OCI-LY7 (cell line): ENCODE results near the gene PSPN. TPM values are rescaled to one million over a fixed set of nuclear protein-coding genes. Genes with fewer than 3 reads are reported as not detected.
"Not testable (repeated sequence)": the region's sequence is repeated elsewhere in the genome, so short reads cannot be mapped to it uniquely, and the experiment has no call there.

Experiments
- BruUV-seq: library from RNA; stranded (reverse); fragments of 400-500 nt; replicated peaks from 2 replicates; lab custom pipeline; 2021; lab: Mats Ljungman, UMichigan
- CTCF ChIA-PET: fragments of 300-600 bp; sonication (Branson Sonifier 250); formaldehyde crosslinking; loops from one replicate; lab custom pipeline; 2022; ENCODE audit warnings: antibody characterized with exemption; ENCODE audit not compliant: unreplicated experiment; lab: Charles Lee
- POLR2A ChIA-PET: fragments of 300-600 bp; sonication (Branson Sonifier 250); formaldehyde crosslinking; loops from one replicate; lab custom pipeline; 2022; ENCODE audit warnings: antibody characterized with exemption; lab: Charles Lee
- DNase-seq: peaks from one replicate; pipeline ENCODE4 v3.0.0-alpha.2; 2015; ENCODE audit warnings: low spot score
- H2AFZ ChIP-seq: fragments of 200-600 bp; sonication (generic), shearing (Covaris generic); 2 replicates; pipeline ENCODE4 v1.6.1; 2014; ENCODE audit warnings: mild to moderate bottlenecking, antibody characterized with exemption, low read length, moderate library complexity
- H3K27ac ChIP-seq: fragments of 200-600 bp; sonication (generic); 2 replicates; pipeline ENCODE4 v1.5.1; 2014; ENCODE audit warnings: mixed run types, low read depth, mild to moderate bottlenecking, moderate library complexity, low read length, inconsistent platforms; ENCODE audit not compliant: poor library complexity, severe bottlenecking
- H3K36me3 ChIP-seq: fragments of 200-600 bp; sonication (generic); 2 replicates; pipeline ENCODE4 v1.6.1; 2014; ENCODE audit warnings: mild to moderate bottlenecking, antibody characterized with exemption, low read length, moderate library complexity, mixed read lengths; ENCODE audit not compliant: insufficient read depth
- H3K4me1 ChIP-seq: fragments of 200-600 bp; sonication (generic); 2 replicates; pipeline ENCODE4 v1.5.1; 2014; ENCODE audit warnings: mild to moderate bottlenecking, low read length; ENCODE audit not compliant: insufficient read depth, poor library complexity, severe bottlenecking
- H3K4me2 ChIP-seq: fragments of 200-600 bp; sonication (generic); 2 replicates; pipeline ENCODE4 v1.6.1; 2014; ENCODE audit warnings: mild to moderate bottlenecking, low read length
- H3K4me3 ChIP-seq: fragments of 200-600 bp; sonication (generic); 2 replicates; pipeline ENCODE4 v1.5.1; 2014; ENCODE audit warnings: mild to moderate bottlenecking, low read depth, low read length; ENCODE audit not compliant: poor library complexity, severe bottlenecking
- H3K79me2 ChIP-seq: fragments of 200-600 bp; sonication (generic); 2 replicates; pipeline ENCODE4 v1.6.1; 2016; ENCODE audit warnings: low read depth, mild to moderate bottlenecking, low read length, moderate library complexity, mixed read lengths; ENCODE audit not compliant: insufficient read depth
- H3K9me2 ChIP-seq: fragments of 200-600 bp; sonication (generic); 2 replicates; pipeline ENCODE4 v1.6.1; 2016; ENCODE audit warnings: mild to moderate bottlenecking, low read length, mixed read lengths; ENCODE audit not compliant: insufficient read depth
- H3K9me3 ChIP-seq: fragments of 200-600 bp; sonication (generic); 2 replicates; pipeline ENCODE4 v1.6.1; 2014; ENCODE audit warnings: mild to moderate bottlenecking, mixed run types, low read length, mixed read lengths
- H4K20me1 ChIP-seq: fragments of 200-600 bp; sonication (generic); 2 replicates; pipeline ENCODE4 v1.6.1; 2014; ENCODE audit warnings: mild to moderate bottlenecking, antibody characterized with exemption, low read length, moderate library complexity, mixed read lengths; ENCODE audit not compliant: insufficient read depth
- EZH2phosphoT487 ChIP-seq: fragments of 200-600 bp; sonication (generic); IDR thresholded peaks from 2 replicates; pipeline ENCODE4 v1.6.1; 2018; ENCODE audit warnings: low read depth, borderline replicate concordance, mild to moderate bottlenecking, mixed run types, antibody characterized with exemption, low read length, moderate library complexity, mixed read lengths
- intact Hi-C: fragments of 100-400 bp; cut with micrococcal nuclease; formaldehyde crosslinking; loops from one replicate; pipeline ENCODE4 v1.10.0; 2022; ENCODE audit not compliant: unreplicated experiment
- total RNA-seq, 2 experiments: library from RNA; depleted of rRNA in 1 of 2; stranded (reverse); fragments of >200 nt in 1 of 2; shearing (Covaris generic) in 1 of 2; gene quantifications; 2 replicates each; pipeline ENCODE4 v1.2.3, GENCODE V29; 2014 to 2022
- TF ChIP-seq, protein P1 (sequence below): fragments of 200-600 bp; sonication (generic); conservative IDR thresholded peaks from 2 replicates; pipeline ENCODE4 v1.5.1; 2014; ENCODE audit warnings: mild to moderate bottlenecking, antibody characterized with exemption, low read length, moderate library complexity, mixed read lengths

PSPN gene
- total RNA-seq, 2 experiments from 2014 or later, result 1.6 to 2.1 TPM

DNA sequence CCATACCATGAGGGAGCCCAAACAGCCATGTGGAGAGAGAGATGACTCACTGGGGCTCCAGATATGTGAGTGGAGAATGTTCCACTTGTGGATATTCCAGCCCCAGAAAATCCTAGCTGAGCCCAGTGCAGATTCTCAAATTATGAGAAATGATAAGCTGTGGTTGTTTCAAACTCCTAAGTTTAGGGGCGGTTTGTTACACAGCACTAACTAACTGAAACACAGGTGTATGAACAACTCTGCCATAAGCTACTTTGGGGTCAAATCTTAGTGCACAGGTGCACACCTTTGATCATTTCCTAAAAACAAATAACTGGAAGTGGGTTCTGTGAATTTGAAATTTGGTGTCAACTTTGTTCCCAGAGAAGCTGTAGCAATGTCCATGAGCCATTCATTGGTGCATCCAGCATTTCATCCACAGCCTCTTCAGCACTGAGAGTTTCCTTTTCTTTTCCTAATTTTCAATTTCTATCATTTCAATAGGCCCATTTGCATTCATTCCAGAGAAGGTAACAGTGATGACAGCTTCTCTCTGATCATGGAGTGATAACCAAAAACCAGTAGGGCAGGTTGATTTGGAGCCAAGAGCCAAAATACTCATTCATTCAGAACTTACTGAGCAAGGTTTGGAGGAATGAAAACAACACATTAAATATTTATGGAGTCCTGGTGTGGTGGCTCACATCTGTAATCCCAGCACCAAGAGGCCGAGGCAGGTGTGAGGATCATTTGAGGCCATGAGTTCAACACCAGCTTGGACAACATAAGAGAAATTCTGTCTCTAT lies 23.2 kb downstream of the PSPN start:
- H3K27ac ChIP-seq, result no peak overlapping the region
- no peak overlapping the region for H3K4me3 ChIP-seq
- no peak overlapping the region for H3K4me2 ChIP-seq
- DNase-seq, result no peak
- H3K9me2 ChIP-seq, result no peaks in the 10 kb centered on the region
- ChIA-PET POLR2A (interaction anchor here (0.5 kb wide), 1 partner anchor 84 kb away, joined by 4 read pairs; no protein-coding TSS in a partner anchor), CTCF (no interaction called here)
- intact Hi-C loops, result no loop called here
- BruUV-seq, result no TSS peak
- H2AFZ ChIP-seq, result no peak overlapping the region
- H3K4me1 ChIP-seq, result no peaks in the 10 kb centered on the region
- peaks cover 8% of the 10 kb centered on the region; the same call in 1 of the 2 replicates for H3K9me3 ChIP-seq
- TF ChIP-seq, protein P1, sequence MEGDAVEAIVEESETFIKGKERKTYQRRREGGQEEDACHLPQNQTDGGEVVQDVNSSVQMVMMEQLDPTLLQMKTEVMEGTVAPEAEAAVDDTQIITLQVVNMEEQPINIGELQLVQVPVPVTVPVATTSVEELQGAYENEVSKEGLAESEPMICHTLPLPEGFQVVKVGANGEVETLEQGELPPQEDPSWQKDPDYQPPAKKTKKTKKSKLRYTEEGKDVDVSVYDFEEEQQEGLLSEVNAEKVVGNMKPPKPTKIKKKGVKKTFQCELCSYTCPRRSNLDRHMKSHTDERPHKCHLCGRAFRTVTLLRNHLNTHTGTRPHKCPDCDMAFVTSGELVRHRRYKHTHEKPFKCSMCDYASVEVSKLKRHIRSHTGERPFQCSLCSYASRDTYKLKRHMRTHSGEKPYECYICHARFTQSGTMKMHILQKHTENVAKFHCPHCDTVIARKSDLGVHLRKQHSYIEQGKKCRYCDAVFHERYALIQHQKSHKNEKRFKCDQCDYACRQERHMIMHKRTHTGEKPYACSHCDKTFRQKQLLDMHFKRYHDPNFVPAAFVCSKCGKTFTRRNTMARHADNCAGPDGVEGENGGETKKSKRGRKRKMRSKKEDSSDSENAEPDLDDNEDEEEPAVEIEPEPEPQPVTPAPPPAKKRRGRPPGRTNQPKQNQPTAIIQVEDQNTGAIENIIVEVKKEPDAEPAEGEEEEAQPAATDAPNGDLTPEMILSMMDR, result no peak
- TF ChIP-seq EZH2phosphoT487, result no peak
- H3K36me3 ChIP-seq, result no peaks in the 10 kb centered on the region
- H3K79me2 ChIP-seq, result no peaks in the 10 kb centered on the region
- H4K20me1 ChIP-seq, result no peaks in the 10 kb centered on the region

DNA sequence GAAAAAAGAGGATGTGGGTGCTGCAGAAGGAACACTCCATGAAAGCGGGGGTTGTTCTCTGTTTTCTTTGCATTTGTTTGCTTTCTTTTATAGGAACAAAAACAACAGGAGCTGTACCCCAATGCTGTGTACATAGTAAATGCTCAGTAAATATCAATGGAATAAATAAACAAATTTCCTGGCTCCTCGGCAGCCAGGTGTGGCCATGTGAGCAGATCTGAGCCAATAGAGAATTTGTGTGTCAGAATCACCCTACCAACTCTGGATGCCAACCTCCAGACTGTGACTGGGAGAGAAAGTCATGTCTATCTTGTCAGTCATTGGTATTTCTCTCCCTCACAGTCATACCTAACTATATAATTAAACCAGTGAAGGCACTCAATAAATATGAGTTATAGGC lies 25.0 kb downstream of the PSPN start:
- Histone ChIP-seq H3K79me2 (no peaks in the 10 kb centered on the region), H3K9me2 (no peaks in the 10 kb centered on the region), H2AFZ (no peak overlapping the region), H3K27ac (no peak overlapping the region), H3K4me3 (no peak overlapping the region), H3K9me3 (peaks cover 8% of the 10 kb centered on the region; the same call in 1 of the 2 replicates), H3K36me3 (no peaks in the 10 kb centered on the region), H3K4me1 (no peaks in the 10 kb centered on the region), H3K4me2 (no peak overlapping the region), H4K20me1 (no peaks in the 10 kb centered on the region)
- DNase-seq, result no peak
- no TSS peak for BruUV-seq
- intact Hi-C loops, result no loop called here
- TF ChIP-seq, protein P1, result no peak
- no peak for TF ChIP-seq EZH2phosphoT487
- ChIA-PET POLR2A (no interaction called here), CTCF (no interaction called here)

DNA sequence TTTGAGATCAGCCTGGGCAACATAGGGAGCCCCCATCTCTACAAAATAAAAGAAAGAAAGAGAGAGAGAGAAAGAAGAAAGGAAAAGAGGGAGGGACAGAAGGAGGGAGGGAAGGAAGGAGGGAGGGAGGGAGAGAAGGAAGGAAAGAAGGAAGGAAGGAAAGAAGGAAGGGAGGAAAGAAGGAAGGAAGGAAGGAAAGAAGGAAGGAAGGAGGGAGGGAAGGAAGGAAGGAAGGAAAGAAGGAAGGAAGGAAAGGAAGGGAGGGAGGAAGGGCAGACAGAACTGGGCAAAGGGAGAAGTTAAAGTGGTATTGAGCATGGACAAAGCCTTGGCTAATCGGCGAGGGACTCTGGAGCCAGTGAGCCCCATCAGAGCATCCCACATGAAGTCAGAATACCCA lies 26.5 kb downstream of the PSPN start:
- CTCF ChIA-PET, H2AFZ ChIP-seq, H3K4me3 ChIP-seq, H4K20me1 ChIP-seq, H3K36me3 ChIP-seq, H3K4me1 ChIP-seq, H3K27ac ChIP-seq, H3K79me2 ChIP-seq, BruUV-seq, H3K4me2 ChIP-seq, H3K9me3 ChIP-seq, DNase-seq, intact Hi-C loops, POLR2A ChIA-PET, H3K9me2 ChIP-seq: not testable (repeated sequence)
